ENCODE measurements around the gene IFT122.
"Not testable (repeated sequence)": the region's sequence is repeated elsewhere in the genome, so short reads cannot be mapped to it uniquely, and the experiment has no call there.

The IFT122 gene

DNA sequence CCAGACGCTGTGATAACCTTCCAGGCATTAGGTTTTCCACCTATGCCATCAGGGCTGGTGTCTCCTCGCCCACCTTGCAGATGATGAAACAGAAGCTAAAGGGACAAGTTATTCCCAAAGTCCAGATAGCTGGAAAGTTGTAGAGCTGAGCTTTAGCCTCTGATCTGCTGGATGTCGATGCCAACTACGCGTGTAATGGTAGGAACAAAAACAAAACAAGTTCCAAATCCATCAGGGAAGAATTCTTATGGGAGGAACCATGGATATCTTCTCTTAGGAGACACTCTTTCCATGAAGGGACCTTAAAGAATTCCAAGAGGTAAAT, 60.3 kb downstream of the IFT122 start:
- no peak for DNase-seq

DNA sequence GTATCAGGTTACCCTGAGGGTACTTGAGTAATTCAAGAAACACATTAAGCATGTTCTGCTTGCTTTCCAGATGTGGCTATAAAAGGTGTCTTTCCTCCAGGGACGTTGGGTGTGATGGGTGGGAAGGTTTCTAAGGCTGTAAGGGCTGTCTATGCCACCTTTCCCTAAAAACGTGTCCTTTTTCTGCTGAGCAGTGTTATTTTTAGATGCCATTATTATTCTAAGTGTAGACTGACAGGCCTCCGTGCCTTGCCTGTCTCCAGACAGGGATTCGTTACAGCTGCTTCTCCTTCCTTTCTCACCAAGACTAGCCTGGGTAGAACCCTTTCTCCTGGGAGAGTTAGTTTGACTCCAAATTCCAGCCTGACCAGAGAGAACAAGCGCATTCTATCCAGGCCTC, 61.6 kb downstream of the IFT122 start:
- DNase-seq = no peak

GRCh38 chr3:129502641-129503408, 62.8 kb downstream of the IFT122 start:
- no peak for DNase-seq

- no peak for DNase-seq
Measured at GRCh38 chr3:129503471-129504291, 63.7 kb downstream of the IFT122 start.

GRCh38 chr3:129504471-129505100, 64.6 kb downstream of the IFT122 start:
- no peak for DNase-seq

- no peak for DNase-seq
Measured at GRCh38 chr3:129505341-129505740, 65.3 kb downstream of the IFT122 start.

DNA sequence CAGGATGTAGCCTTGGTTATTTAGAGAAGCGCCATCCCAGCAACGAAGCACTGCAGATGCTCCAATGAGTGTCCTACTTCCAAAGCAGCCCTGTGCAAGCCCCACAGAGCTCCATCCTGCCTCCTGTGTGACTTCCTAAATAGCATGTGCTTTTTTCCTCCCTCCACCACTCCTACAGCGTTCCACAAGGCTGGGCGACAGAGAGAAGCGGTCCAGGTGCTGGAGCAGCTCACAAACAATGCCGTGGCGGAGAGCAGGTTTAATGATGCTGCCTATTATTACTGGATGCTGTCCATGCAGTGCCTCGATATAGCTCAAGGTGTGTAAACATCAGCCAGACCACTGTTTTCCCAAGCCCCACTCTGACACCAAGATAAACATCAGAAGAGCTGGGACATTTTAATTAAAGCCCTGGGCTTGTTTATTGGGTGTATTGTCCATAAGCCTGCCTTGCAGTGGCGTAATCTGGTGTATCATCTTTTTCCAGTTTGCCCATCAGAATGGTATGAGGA, 66.3 kb downstream of the IFT122 start:
- no peak for DNase-seq

GRCh38 chr3:129507181-129507831, 67.3 kb downstream of the IFT122 start:
- no peak for DNase-seq

DNA sequence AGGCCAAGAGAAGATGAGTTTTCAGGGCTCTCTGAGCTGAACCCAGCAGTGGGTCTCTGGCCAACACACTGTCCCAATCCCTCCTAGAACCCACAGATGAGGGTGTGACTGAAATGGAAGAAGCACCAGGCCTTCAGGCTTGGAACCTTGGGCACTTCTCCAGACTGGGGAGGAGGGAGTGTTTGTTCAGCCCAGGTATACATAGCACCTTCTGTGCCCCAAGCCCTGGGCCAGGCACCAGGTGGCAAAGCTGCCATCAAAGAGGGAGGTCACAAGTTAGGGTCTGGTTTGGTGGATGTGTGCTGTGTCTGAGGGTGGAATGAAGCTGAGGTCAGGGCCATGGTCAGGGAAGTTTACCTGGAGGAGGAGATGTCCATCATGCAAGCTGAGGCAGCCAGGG, 72.6 kb downstream of the IFT122 start:
- DNase-seq = no peak

GRCh38 chr3:129513705-129514104, 73.7 kb downstream of the IFT122 start:
- DNase-seq = no peak

DNA sequence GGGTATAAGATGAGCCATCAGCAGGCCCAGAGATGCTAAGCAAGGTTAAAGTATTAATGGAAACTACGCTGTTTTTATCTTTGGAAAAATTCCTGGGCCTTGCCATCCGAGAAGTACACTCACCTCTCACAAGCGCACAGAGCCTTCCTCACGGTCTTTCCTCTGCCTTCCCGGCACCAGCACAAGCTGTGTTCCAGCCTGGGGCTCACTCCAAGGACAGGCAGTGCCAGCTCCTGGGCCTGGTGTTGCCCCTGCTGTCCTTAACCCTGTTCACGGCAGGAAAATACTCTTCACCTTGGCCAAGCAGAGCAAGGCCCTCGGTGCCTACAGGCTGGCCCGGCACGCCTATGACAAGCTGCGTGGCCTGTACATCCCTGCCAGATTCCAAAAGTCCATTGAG, 74.1 kb downstream of the IFT122 start:
- DNase-seq = no peak

DNA sequence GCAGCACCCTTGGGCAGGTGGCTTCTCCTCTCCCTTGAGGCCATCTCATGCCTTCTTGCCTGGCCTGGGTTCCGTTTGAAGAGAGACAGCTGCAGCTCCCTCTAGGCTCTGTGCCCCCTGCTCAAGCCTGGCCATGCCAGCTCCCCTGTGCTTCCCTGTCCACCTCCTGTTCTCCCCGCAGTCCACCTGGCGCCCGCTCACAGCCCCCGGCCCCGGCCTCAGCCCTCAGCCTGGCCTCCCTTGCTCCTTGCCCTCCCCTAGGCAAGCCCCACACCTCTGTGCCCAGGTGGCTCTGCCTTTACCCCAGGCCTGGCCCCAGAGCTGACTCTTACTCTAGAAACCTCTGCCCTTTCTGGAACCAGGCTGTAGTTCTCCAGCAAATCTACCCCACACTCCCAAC, 74.5 kb downstream of the IFT122 start:
- no peak for DNase-seq

DNA sequence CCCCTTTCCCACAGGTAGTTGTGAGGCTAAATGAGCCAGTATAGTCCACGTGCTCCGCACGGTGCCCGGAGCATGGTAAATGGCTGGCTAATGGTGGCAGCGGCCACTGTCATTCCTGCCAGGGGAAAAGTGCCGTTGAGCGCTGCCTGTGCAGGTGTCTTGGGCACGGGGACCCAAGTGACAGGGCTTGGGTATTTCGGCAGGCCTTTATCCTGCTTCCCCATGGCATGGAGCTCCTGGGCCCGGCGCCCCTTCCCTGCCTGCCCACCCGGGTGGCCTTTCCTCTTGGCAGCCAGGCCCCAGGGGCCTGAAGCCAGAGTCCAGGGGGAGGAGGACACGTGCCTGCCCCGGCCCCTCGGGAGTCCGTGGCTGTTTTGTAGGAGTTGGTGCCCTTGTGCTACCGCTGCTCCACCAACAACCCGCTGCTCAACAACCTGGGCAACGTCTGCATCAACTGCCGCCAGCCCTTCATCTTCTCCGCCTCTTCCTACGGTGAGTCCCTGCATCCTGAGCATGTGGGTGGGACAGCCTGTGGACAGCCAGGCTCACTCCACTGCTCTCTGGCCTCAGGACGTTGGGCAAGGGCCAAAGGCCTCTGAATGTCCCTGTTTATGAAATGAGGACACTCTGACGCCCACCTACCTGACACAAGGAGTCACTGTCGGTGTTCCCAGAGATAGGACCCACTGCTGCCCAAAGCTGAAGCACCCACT, 75.2 kb downstream of the IFT122 start:
- not testable (repeated sequence) for DNase-seq

- DNase-seq = not testable (repeated sequence)
Measured at GRCh38 chr3:129515821-129516432, 75.9 kb downstream of the IFT122 start.

GRCh38 chr3:129517516-129517915, 77.5 kb downstream of the IFT122 start:
- no peak for DNase-seq

DNA sequence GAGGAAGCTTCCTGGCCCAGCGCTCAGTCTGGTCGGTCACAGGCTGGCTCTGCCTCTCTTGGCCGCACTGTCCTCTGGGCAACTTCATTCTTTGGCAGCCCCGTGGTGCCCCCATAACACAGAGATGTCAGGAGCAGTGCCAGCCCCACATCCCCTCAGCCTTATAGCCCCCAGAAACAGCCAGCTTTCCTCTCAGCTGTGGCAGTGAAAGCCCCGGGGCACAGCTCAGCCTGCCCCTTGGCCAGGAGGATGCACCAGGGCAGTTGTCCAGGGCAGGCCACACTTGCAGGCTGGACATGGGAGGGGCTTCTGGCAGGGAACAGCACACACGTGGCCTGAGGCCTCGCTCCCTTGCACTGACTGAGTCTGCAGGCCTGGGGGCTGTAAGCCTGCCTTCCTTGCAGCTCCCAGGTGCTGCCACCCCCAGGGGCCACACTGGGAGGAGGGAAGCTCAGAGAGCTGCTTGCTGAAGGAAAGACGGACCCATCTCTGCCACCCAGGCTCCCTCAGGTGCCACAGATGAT, 78.1 kb downstream of the IFT122 start:
- DNase-seq = no peak

DNA sequence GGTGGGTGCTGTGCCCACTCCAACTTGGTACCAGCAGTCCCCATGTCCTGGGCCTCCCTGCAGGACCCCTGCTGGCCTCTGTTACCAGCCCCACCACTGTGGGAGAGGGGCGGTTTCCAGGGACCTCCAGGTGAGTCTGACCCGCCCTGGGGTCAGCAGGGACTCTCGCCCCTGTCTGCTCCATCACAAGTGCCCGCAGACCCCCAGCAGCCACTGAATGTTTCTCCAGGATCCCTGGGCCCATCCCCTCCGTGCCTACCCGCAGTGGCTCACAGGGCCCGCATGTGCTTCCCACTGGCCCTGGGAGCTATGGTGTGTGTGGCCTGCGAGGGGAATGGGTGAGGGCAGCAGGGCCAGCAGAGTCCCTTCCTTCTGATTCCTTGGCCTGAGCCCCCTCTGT, 78.6 kb downstream of the IFT122 start:
- DNase-seq = no peak

- DNase-seq = no peak
Measured at GRCh38 chr3:129519449-129519848, 79.4 kb downstream of the IFT122 start.

- DNase-seq = no peak
Measured at GRCh38 chr3:129519896-129520715, 80.1 kb downstream of the IFT122 start.

DNA sequence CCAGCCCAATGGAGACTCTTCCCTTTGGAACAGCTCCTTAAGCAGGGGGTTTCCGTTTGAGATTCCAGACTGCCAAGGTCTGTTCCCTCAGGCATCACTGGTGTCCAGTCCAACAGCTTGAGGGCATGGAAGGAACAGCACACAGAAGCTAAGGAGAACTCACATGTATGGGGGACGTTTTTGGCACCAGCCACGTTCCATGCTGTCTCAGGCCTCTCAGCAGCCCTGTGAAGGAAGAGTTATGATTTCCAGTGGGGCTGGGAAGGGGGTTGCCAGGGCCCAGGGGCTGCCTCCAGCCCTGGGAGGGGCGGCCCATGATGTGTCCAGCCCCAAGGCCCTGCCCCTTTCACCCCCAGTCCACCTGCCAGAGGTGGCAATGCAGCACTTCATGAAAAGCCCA, 80.9 kb downstream of the IFT122 start:
- DNase-seq = no peak

- DNase-seq = no peak
Measured at GRCh38 chr3:129521611-129522010, 81.6 kb downstream of the IFT122 start.

Measured in CD4-positive, alpha-beta T cell treated with Interferon alpha-2 for 1 hour (primary cell).